Measurements from ENCODE around the gene CEP72. TPM values are rescaled to one million over a fixed set of nuclear protein-coding genes. Genes with fewer than 3 reads are reported as not detected.

CEP72 gene
- total RNA-seq, 1 experiment from 2014 or later, result 24.8 TPM

DNA sequence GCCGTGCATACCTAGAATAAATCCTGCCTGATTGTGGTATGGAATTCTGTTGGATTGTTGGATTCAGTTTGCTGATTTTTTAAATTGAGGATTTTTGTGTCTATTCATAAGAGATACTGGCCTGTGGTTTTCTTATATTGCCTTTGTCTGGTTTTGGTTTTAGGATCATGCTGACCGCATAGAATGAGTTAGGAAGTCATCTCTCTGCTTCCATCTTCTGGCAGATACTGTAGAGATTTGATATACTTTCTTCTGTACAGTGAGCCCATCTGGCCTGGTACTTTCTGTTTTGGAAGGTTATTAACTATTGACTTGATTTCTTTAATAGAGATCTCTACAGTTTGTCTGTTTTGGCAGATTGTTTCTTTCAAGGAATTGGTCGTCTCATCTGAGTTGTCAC is 14.7 kb downstream of the CEP72 start:
- Histone ChIP-seq H3K79me2 (ENCODE audit: insufficient read depth, low read length) (no peaks in the 10 kb centered on the region), H3K56ac (ENCODE audit: insufficient read length, low read depth, low read length) (no peak overlapping the region), H3K9me3 (ENCODE audit: control insufficient read depth, low read depth, low read length) (no peaks in the 10 kb centered on the region), H2BK20ac (ENCODE audit: low read depth, low read length, poor library complexity, severe bottlenecking) (no peak overlapping the region), H2BK12ac (ENCODE audit: insufficient read length, low read depth, low read length) (no peak overlapping the region), H3K4ac (ENCODE audit: low read depth, low read length) (no peak overlapping the region), H3K27ac (ENCODE audit: insufficient read length, low read depth, low read length) (no peak overlapping the region), H3K4me2 (ENCODE audit: insufficient read depth, insufficient read length, low read length) (no peak overlapping the region), H3K14ac (ENCODE audit: insufficient read depth, low read length) (no peak overlapping the region), H2AK5ac (ENCODE audit: insufficient read length, low read length) (no peak overlapping the region), H2BK120ac (ENCODE audit: low read depth, low read length, poor library complexity, severe bottlenecking) (no peak overlapping the region), H4K20me1 (ENCODE audit: control insufficient read depth, insufficient read depth, insufficient read length) (no peaks in the 10 kb centered on the region), H3K27me3 (ENCODE audit: insufficient read depth, low read length) (no peaks in the 10 kb centered on the region), H4K8ac (replicated peaks; ENCODE audit: insufficient read length, low read depth, low read length) (no peak overlapping the region), H3K9ac (ENCODE audit: extremely low read depth, insufficient read length, low read length) (no peak overlapping the region), H3K23me2 (ENCODE audit: insufficient read length, low read depth, low read length, poor library complexity, severe bottlenecking) (no peaks in the 10 kb centered on the region), H3K4me1 (ENCODE audit: insufficient read depth, low read length) (no peaks in the 10 kb centered on the region), H2BK15ac (ENCODE audit: low read depth, low read length) (no peak overlapping the region), H2BK5ac (ENCODE audit: insufficient read length, low read length) (no peak overlapping the region), H3K79me1 (ENCODE audit: insufficient read depth, low read depth, low read length, poor library complexity, severe bottlenecking) (no peaks in the 10 kb centered on the region), H3K18ac (ENCODE audit: insufficient read length, low read depth, low read length) (no peak overlapping the region), H3K23ac (ENCODE audit: insufficient read length, low read depth, low read length) (no peak overlapping the region), H4K91ac (ENCODE audit: insufficient read length, low read depth, low read length) (no peak overlapping the region), H2AFZ (ENCODE audit: low read length) (no peak overlapping the region), H3T11ph (ENCODE audit: low read length) (no peak overlapping the region), H4K5ac (ENCODE audit: insufficient read length, low read depth, low read length) (no peak overlapping the region)
- no CpG with 5 or more reads among the region's 3 CpGs for WGBS (ENCODE audit: extremely low coverage, insufficient read length, low lambda C conversion rate)
- DNase-seq, result no peak
- Mint-ChIP-seq H3K4me1 (no peaks in the 10 kb centered on the region), H3K4me3 (no peak overlapping the region), H3K27me3 (ENCODE audit: low read depth) (no peaks in the 10 kb centered on the region), H3K9me3 (no peaks in the 10 kb centered on the region), H3K27ac (no peak overlapping the region; a peak in 1 of 7 replicates), H3K36me3 (ENCODE audit: insufficient read depth in 1 of 3, low read depth in 3 of 3) (peaks cover 36 to 57% (median 55%) of the 10 kb centered on the region in 3 experiments; a peak in 6 of 7 replicates)
- TF ChIP-seq, protein P1, sequence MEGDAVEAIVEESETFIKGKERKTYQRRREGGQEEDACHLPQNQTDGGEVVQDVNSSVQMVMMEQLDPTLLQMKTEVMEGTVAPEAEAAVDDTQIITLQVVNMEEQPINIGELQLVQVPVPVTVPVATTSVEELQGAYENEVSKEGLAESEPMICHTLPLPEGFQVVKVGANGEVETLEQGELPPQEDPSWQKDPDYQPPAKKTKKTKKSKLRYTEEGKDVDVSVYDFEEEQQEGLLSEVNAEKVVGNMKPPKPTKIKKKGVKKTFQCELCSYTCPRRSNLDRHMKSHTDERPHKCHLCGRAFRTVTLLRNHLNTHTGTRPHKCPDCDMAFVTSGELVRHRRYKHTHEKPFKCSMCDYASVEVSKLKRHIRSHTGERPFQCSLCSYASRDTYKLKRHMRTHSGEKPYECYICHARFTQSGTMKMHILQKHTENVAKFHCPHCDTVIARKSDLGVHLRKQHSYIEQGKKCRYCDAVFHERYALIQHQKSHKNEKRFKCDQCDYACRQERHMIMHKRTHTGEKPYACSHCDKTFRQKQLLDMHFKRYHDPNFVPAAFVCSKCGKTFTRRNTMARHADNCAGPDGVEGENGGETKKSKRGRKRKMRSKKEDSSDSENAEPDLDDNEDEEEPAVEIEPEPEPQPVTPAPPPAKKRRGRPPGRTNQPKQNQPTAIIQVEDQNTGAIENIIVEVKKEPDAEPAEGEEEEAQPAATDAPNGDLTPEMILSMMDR (conservative IDR thresholded peaks at IDR 0.05), result no peak

Measured in H9 (cell line).